Natural killer cell (primary cell): ENCODE measurements around the gene RASSF1. TPM values are rescaled to one million over a fixed set of nuclear protein-coding genes. Genes with fewer than 3 reads are reported as not detected.

Experiments
- ATAC-seq, 3 donors: fragments of 150-1000 bp in 2 of 3; fragments of 200-7000 bp in 1 of 3; cut with Tn5 transposase; 1 replicate in 1 of 3; 2 replicates in 2 of 3; pipeline ENCODE4 v1.10.0; 2021; ENCODE audit warnings: mild to moderate bottlenecking in 2 of 3, moderate library complexity in 2 of 3
- DNase-seq, 2 donors: peaks; one replicate each; pipeline versions ENCODE4 v3.0.0 to v3.0.0-alpha.2; 2013 to 2021; ENCODE audit warnings: mixed read lengths in 1 of 2
- H3K27ac ChIP-seq: one replicate; pipeline ENCODE4 v1.5.1; 2013; ENCODE audit warnings: mild to moderate bottlenecking, low read length
- H3K27me3 ChIP-seq: one replicate; pipeline ENCODE4 v1.6.1; 2013; ENCODE audit warnings: low read length; ENCODE audit not compliant: control insufficient read depth, insufficient read depth
- H3K36me3 ChIP-seq: one replicate; pipeline ENCODE4 v1.6.1; 2013; ENCODE audit warnings: low read length; ENCODE audit not compliant: control insufficient read depth, insufficient read depth
- H3K4me1 ChIP-seq: one replicate; pipeline ENCODE4 v1.6.1; 2013; ENCODE audit warnings: low read length; ENCODE audit not compliant: control insufficient read depth, insufficient read depth
- H3K4me3 ChIP-seq: one replicate; pipeline ENCODE4 v1.5.1; 2013; ENCODE audit warnings: low read length
- H3K9me3 ChIP-seq: one replicate; pipeline ENCODE4 v1.6.1; 2013; ENCODE audit warnings: low read length; ENCODE audit not compliant: control insufficient read depth, insufficient read depth
- H3K27ac Mint-ChIP-seq, 2 donors: one replicate each; pipeline ENCODE4 v1.8.0; 2022; ENCODE audit warnings: mild to moderate bottlenecking in 2 of 2, mixed read lengths in 2 of 2, moderate library complexity in 1 of 2
- H3K27me3 Mint-ChIP-seq, 2 donors: one replicate each; pipeline ENCODE4 v1.8.0; 2022; ENCODE audit warnings: low read depth in 2 of 2, mixed read lengths in 2 of 2
- H3K36me3 Mint-ChIP-seq: one replicate; pipeline ENCODE4 v1.8.0; 2022; ENCODE audit warnings: mixed read lengths
- H3K4me1 Mint-ChIP-seq, 2 donors: one replicate each; pipeline ENCODE4 v1.8.0; 2022; ENCODE audit warnings: mixed read lengths in 2 of 2
- H3K4me3 Mint-ChIP-seq: one replicate; pipeline ENCODE4 v1.8.0; 2022; ENCODE audit warnings: mild to moderate bottlenecking, moderate library complexity, mixed read lengths
- H3K9me3 Mint-ChIP-seq, 2 donors: one replicate each; pipeline ENCODE4 v1.8.0; 2022; ENCODE audit warnings: mixed read lengths in 2 of 2
- WGBS: methylation state at CpG from one replicate; pipeline ENCODE4 v1.1.7; 2013; ENCODE audit warnings: missing lambda C conversion rate; ENCODE audit not compliant: insufficient coverage; 5-methylcytosine and 5-hydroxymethylcytosine counted together
- intact Hi-C: fragments of 100-400 bp; cut with micrococcal nuclease; formaldehyde crosslinking; loops from one replicate; pipeline ENCODE4 v1.14.2; 2022
- total RNA-seq, 4 donors: library from RNA; stranded (reverse); fragments of 120-200 nt in 1 of 4; gene quantifications; one replicate each; pipeline versions ENCODE4 v1.2.3 to v1.2.4, GENCODE V29; 2013 to 2022
- TF ChIP-seq, protein P1 (sequence below): fragments of 200-600 bp; IDR thresholded peaks from one replicate; pipeline ENCODE4 v1.8.0; 2022; ENCODE audit warnings: antibody characterized with exemption

The RASSF1 gene
- total RNA-seq, 3 donors from 2014 or later (not counting 1 experiment from before 2014, with no cell fraction given) = 298 to 329 (median 305) TPM

DNA sequence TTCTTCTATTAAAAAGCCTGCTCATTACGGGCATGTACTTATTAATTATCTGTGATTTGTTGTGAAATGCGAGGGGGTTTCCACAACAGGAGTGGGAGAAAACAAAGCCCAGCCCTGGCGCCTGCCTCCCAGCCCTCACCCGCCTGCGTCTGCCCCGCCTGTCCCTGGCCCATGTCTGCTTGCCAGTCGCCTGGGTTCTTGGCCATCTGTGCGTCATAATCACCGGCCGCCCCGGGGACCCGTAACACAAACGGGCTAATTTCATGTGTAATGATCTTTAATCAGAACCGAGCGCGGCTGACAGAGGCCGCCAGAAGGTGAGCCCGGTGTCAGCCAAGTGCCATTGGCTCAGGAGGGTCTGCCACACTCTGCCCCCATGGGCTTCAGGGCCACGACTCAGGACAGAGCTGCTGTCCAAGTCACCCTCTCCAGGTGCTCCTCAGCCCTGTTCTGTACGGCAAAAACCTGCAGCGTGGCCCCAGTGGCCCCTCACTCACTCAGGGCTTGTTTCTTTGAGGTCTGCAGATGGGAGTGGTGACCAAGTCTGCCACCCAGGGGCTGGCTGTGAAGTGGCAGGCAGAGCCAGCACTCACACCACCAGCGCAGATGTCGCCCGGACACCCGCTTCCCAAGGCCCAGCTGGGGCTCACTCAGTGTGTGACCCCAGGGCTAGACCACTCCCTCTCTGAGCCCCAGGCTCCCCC is 47.5 kb upstream of the RASSF1 start:
- Histone ChIP-seq H3K4me3 (no peak overlapping the region), H3K9me3 (no peaks in the 10 kb centered on the region), H3K36me3 (no peaks in the 10 kb centered on the region), H3K4me1 (peaks cover 24% of the 10 kb centered on the region), H3K27ac (no peak overlapping the region), H3K27me3 (no peaks in the 10 kb centered on the region)
- DNase-seq (peak in 1 of 2 donors; percentile 13), ATAC-seq (no peak)
- WGBS = 84% methylated on average over 24 of the region's 25 CpGs
- intact Hi-C loops = no loop called here
- Mint-ChIP-seq H3K36me3 (no peaks in the 10 kb centered on the region), H3K9me3 (no peaks in the 10 kb centered on the region), H3K4me3 (no peak overlapping the region), H3K27ac (no peak overlapping the region), H3K4me1 (peaks cover 16 to 27% of the 10 kb centered on the region in 2 donors), H3K27me3 (no peaks in the 10 kb centered on the region)
- TF ChIP-seq, protein P1, sequence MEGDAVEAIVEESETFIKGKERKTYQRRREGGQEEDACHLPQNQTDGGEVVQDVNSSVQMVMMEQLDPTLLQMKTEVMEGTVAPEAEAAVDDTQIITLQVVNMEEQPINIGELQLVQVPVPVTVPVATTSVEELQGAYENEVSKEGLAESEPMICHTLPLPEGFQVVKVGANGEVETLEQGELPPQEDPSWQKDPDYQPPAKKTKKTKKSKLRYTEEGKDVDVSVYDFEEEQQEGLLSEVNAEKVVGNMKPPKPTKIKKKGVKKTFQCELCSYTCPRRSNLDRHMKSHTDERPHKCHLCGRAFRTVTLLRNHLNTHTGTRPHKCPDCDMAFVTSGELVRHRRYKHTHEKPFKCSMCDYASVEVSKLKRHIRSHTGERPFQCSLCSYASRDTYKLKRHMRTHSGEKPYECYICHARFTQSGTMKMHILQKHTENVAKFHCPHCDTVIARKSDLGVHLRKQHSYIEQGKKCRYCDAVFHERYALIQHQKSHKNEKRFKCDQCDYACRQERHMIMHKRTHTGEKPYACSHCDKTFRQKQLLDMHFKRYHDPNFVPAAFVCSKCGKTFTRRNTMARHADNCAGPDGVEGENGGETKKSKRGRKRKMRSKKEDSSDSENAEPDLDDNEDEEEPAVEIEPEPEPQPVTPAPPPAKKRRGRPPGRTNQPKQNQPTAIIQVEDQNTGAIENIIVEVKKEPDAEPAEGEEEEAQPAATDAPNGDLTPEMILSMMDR = no peak

DNA sequence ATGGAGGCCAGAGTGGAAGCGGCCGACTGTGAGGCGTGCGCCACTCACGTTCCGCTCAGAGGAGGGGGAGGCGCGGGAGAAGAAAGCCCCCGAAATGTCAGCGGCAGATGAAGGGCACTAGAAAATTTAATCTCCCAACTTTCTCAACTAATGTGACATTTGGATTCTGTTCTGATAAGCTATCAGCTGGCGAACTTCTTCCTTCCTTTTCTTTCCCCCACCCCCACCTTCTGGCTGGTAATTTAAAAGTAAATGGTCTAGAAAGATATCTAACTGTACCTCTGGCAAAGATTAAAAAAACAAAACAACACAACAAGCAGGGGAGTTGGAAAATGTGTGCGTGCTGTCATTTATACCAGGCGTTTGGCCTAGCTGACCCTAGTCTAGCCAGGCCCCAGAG is 45.1 kb upstream of the RASSF1 start:
- Mint-ChIP-seq H3K4me1 (peaks cover 0 to 13% of the 10 kb centered on the region in 2 donors), H3K27me3 (no peaks in the 10 kb centered on the region), H3K9me3 (no peaks in the 10 kb centered on the region), H3K4me3 (no peak overlapping the region), H3K27ac (no peak overlapping the region), H3K36me3 (no peaks in the 10 kb centered on the region)
- TF ChIP-seq, protein P1 = no peak
- Histone ChIP-seq H3K4me1 (peaks cover under 1% of the 10 kb centered on the region), H3K27ac (no peak overlapping the region), H3K27me3 (no peaks in the 10 kb centered on the region), H3K4me3 (no peak overlapping the region), H3K9me3 (no peaks in the 10 kb centered on the region), H3K36me3 (no peaks in the 10 kb centered on the region)
- ATAC-seq (no peak), DNase-seq (no peak)
- 58% methylated on average over 12 of the region's 13 CpGs for WGBS
- intact Hi-C loops = no loop called here

DNA sequence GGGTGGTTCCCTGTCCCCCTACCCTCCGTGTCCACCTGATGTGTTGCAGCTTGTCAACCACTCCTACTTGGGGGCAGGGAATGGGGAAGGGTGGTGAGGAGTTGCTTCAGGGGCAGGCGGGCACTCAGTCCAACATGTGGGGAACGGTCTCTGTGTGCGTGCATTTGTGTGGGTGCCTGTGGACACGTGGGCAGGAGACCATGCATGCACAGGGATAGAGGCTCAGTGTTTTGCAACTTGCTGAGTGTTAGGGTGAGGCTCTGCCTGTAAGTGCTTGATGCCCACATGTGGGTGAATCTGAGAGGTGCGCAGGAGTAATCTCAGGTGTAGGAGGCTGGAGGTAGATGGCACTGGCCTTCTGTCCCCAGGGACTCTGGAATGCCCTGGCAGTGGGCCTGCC is 43.1 kb upstream of the RASSF1 start:
- Histone ChIP-seq H3K27ac (no peak overlapping the region), H3K4me3 (no peak overlapping the region), H3K36me3 (no peaks in the 10 kb centered on the region), H3K9me3 (no peaks in the 10 kb centered on the region), H3K27me3 (no peaks in the 10 kb centered on the region), H3K4me1 (no peaks in the 10 kb centered on the region)
- H3K27ac Mint-ChIP-seq = no peak overlapping the region
- no peak overlapping the region for H3K4me3 Mint-ChIP-seq
- no peaks in the 10 kb centered on the region for H3K36me3 Mint-ChIP-seq
- TF ChIP-seq, protein P1 = no peak
- 92% methylated on average over 6 of the region's 6 CpGs for WGBS
- ATAC-seq (no peak), DNase-seq (no peak)
- H3K9me3 Mint-ChIP-seq = no peaks in the 10 kb centered on the region
- H3K4me1 Mint-ChIP-seq = peaks cover 0 to 13% of the 10 kb centered on the region in 2 donors
- intact Hi-C loops = no loop called here
- no peaks in the 10 kb centered on the region for H3K27me3 Mint-ChIP-seq

DNA sequence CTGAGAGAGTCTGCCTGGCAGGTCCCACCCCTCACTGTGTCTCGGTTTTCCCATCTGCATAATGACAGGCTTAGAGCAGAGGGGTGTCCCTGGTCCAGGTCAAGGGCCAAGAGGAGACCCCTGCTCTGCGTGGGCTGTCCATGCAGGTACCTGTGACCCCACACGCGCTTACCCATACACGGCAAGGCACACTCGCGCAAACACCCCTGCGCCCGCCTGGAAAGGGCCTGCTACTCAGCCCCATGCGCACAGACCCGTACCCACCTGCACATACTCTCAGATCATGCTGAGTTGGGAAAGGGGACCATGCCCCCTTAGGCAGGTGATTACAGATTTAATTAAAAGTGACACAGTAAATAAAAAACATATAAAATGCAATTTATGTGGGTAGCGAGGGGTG is 42.1 kb upstream of the RASSF1 start:
- H3K36me3 ChIP-seq = no peaks in the 10 kb centered on the region
- H3K27ac ChIP-seq = no peak overlapping the region
- no peaks in the 10 kb centered on the region for H3K9me3 ChIP-seq
- no peak overlapping the region for H3K4me3 ChIP-seq
- no peak overlapping the region for H3K4me3 Mint-ChIP-seq
- no peak overlapping the region for H3K27ac Mint-ChIP-seq
- WGBS = 97% methylated on average over 12 of the region's 12 CpGs
- no peaks in the 10 kb centered on the region for H3K27me3 ChIP-seq
- H3K9me3 Mint-ChIP-seq = no peaks in the 10 kb centered on the region
- H3K36me3 Mint-ChIP-seq = no peaks in the 10 kb centered on the region
- H3K4me1 ChIP-seq = no peaks in the 10 kb centered on the region
- DNase-seq (no peak), ATAC-seq (no peak)
- intact Hi-C loops = no loop called here
- TF ChIP-seq, protein P1 = no peak
- H3K27me3 Mint-ChIP-seq = no peaks in the 10 kb centered on the region
- H3K4me1 Mint-ChIP-seq = peaks cover 0 to 18% of the 10 kb centered on the region in 2 donors
